ENCODE data around the gene GNG13. TPM values are rescaled to one million over a fixed set of nuclear protein-coding genes. Genes with fewer than 3 reads are reported as not detected.

Gene GNG13
- total and polyA plus RNA-seq, 2 experiments from 2014 or later, result 0.29 TPM; not detected in 1

DNA sequence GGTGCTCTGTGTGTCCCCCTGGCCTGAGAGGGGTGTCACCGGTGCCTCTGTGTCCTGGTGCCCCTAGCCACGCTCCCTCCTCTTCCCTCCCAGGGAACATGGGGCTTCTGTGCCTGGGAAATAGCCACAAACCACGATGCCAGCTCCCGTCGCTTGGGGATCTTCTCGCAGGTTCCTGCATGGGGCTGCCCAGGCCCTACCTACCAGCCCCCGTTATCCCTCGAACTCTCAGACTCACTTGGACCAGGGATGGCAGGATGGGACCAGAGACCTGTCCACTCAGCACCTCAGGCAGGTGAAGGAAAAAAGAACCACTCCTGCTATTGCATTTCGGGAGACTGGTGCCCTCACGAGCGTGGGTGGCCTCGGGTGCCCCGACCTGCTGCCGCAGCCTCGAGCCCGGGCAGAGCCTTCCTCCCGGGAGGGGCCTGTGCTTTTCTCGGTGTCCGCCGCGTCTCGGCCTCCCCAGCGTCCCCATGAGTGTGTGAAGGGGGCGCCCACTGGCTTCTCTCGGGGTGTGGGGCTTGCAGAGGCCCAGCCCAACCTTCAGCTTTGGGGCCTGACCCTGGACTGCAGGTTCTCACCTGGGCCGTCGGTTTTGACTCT lies 41.0 kb upstream of the GNG13 start (continued):
- TF ChIP-seq, protein P1, sequence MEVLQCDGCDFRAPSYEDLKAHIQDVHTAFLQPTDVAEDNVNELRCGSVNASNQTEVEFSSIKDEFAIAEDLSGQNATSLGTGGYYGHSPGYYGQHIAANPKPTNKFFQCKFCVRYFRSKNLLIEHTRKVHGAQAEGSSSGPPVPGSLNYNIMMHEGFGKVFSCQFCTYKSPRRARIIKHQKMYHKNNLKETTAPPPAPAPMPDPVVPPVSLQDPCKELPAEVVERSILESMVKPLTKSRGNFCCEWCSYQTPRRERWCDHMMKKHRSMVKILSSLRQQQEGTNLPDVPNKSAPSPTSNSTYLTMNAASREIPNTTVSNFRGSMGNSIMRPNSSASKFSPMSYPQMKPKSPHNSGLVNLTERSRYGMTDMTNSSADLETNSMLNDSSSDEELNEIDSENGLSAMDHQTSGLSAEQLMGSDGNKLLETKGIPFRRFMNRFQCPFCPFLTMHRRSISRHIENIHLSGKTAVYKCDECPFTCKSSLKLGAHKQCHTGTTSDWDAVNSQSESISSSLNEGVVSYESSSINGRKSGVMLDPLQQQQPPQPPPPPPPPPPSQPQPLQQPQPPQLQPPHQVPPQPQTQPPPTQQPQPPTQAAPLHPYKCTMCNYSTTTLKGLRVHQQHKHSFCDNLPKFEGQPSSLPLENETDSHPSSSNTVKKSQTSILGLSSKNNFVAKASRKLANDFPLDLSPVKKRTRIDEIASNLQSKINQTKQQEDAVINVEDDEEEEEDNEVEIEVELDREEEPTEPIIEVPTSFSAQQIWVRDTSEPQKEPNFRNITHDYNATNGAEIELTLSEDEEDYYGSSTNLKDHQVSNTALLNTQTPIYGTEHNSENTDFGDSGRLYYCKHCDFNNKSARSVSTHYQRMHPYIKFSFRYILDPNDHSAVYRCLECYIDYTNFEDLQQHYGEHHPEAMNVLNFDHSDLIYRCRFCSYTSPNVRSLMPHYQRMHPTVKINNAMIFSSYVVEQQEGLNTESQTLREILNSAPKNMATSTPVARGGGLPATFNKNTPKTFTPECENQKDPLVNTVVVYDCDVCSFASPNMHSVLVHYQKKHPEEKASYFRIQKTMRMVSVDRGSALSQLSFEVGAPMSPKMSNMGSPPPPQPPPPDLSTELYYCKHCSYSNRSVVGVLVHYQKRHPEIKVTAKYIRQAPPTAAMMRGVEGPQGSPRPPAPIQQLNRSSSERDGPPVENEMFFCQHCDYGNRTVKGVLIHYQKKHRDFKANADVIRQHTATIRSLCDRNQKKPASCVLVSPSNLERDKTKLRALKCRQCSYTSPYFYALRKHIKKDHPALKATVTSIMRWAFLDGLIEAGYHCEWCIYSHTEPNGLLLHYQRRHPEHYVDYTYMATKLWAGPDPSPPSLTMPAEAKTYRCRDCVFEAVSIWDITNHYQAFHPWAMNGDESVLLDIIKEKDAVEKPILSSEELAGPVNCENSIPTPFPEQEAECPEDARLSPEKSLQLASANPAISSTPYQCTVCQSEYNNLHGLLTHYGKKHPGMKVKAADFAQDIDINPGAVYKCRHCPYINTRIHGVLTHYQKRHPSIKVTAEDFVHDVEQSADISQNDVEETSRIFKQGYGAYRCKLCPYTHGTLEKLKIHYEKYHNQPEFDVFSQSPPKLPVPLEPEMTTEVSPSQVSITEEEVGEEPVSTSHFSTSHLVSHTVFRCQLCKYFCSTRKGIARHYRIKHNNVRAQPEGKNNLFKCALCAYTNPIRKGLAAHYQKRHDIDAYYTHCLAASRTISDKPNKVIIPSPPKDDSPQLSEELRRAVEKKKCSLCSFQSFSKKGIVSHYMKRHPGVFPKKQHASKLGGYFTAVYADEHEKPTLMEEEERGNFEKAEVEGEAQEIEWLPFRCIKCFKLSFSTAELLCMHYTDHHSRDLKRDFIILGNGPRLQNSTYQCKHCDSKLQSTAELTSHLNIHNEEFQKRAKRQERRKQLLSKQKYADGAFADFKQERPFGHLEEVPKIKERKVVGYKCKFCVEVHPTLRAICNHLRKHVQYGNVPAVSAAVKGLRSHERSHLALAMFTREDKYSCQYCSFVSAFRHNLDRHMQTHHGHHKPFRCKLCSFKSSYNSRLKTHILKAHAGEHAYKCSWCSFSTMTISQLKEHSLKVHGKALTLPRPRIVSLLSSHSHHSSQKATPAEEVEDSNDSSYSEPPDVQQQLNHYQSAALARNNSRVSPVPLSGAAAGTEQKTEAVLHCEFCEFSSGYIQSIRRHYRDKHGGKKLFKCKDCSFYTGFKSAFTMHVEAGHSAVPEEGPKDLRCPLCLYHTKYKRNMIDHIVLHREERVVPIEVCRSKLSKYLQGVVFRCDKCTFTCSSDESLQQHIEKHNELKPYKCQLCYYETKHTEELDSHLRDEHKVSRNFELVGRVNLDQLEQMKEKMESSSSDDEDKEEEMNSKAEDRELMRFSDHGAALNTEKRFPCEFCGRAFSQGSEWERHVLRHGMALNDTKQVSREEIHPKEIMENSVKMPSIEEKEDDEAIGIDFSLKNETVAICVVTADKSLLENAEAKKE (CRISPR knock-in tag; IDR thresholded peaks at IDR 0.05), result no peak
- TF ChIP-seq NANOG (IDR thresholded peaks at IDR 0.05; ENCODE audit: borderline replicate concordance) (no peak), STAT1 (IDR thresholded peaks at IDR 0.05; ENCODE audit: unreplicated experiment) (no peak), EZH2phosphoT487 (IDR thresholded peaks at IDR 0.05; ENCODE audit: unreplicated experiment) (no peak), JUNB (IDR thresholded peaks at IDR 0.05; ENCODE audit: unreplicated experiment) (no peak)
- TF ChIP-seq, protein P2, sequence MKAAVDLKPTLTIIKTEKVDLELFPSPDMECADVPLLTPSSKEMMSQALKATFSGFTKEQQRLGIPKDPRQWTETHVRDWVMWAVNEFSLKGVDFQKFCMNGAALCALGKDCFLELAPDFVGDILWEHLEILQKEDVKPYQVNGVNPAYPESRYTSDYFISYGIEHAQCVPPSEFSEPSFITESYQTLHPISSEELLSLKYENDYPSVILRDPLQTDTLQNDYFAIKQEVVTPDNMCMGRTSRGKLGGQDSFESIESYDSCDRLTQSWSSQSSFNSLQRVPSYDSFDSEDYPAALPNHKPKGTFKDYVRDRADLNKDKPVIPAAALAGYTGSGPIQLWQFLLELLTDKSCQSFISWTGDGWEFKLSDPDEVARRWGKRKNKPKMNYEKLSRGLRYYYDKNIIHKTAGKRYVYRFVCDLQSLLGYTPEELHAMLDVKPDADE (IDR thresholded peaks at IDR 0.05), result no peak

DNA sequence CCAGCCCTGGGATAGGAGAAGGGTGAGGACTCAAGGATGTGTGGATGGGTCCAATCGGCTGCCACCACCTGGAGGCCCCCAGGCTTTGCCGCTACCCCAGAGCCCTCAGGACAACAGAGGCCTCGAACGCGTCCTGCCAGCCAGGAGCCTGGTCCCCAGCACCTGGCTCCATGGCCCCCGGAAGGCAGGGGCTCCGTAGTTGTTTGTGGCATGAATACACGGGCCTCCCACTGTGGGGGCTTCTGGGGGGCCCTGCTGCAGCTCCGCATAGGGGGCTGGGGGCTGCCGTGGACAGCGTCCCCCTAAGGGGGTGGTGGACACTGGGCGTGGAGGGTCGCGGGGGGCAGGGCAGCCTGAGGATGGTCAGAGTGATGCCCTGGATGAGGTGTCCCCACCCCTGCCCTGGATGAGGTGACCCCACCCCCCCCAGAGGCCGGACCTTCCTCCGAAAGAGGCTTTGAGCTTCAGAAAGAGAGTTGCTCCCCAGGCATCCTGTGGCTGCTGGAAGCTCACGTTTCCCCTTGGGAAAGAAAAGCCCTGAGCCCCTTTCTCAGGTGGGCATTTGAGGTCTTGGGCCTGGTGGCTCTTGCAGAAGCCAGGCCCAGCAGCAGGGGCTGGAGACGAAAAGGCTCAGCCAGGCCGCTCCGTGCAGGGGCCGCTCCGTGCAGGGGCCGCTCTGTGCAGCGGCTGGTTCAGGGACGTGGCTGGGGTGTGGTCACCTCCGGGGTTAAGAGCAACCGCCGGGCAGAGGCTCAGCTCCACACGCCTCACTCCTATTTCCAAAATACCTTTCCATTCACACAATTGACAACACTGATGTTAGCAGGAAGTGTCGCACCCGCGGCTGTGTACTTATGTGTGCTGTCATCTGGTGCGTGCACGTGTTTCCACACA lies 40.3 kb upstream of the GNG13 start:
- Histone ChIP-seq H3K27me3 (ENCODE audit: insufficient read depth) (no peaks in the 10 kb centered on the region), H3K4me2 (no peak overlapping the region), H2AFZ (no peak overlapping the region), H3K27ac (ENCODE audit: low read depth) (no peak overlapping the region), H3K9me2 (ENCODE audit: insufficient read depth) (no peaks in the 10 kb centered on the region), H3K4me1 (ENCODE audit: insufficient read depth) (no peaks in the 10 kb centered on the region), H4K20me1 (replicated peaks; ENCODE audit: insufficient read depth) (no peaks in the 10 kb centered on the region), H3K4me3 (no peak overlapping the region), H3F3A (replicated peaks; ENCODE audit: low read depth) (peaks cover 2% of the 10 kb centered on the region; the same call in 1 of the 2 replicates), H3K36me3 (ENCODE audit: insufficient read depth) (0 out of 2 replicates have a peak, but pooled peaks cover 3% of the 10 kb centered on the region), H3K79me2 (replicated peaks; ENCODE audit: insufficient read depth) (no peaks in the 10 kb centered on the region)
- Mint-ChIP-seq H3K27me3 (ENCODE audit: insufficient read depth, low read depth, poor library complexity) (peaks cover 4% of the 10 kb centered on the region), H3K9me3 (peaks cover 18% of the 10 kb centered on the region), H3K36me3 (ENCODE audit: low read depth) (peaks cover 4% of the 10 kb centered on the region; the same call in 1 of the 3 replicates), H3K4me3 (no peak overlapping the region), H3K27ac (no peak overlapping the region), H3K4me1 (peaks cover 4% of the 10 kb centered on the region)
- no peak for DNase-seq (ENCODE audit: low spot score)
- ATAC-seq, result no peak
- TF ChIP-seq, protein P3, sequence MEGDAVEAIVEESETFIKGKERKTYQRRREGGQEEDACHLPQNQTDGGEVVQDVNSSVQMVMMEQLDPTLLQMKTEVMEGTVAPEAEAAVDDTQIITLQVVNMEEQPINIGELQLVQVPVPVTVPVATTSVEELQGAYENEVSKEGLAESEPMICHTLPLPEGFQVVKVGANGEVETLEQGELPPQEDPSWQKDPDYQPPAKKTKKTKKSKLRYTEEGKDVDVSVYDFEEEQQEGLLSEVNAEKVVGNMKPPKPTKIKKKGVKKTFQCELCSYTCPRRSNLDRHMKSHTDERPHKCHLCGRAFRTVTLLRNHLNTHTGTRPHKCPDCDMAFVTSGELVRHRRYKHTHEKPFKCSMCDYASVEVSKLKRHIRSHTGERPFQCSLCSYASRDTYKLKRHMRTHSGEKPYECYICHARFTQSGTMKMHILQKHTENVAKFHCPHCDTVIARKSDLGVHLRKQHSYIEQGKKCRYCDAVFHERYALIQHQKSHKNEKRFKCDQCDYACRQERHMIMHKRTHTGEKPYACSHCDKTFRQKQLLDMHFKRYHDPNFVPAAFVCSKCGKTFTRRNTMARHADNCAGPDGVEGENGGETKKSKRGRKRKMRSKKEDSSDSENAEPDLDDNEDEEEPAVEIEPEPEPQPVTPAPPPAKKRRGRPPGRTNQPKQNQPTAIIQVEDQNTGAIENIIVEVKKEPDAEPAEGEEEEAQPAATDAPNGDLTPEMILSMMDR (conservative IDR thresholded peaks at IDR 0.05; ENCODE audit: low read depth in 2 of 2), result no peak
- TF ChIP-seq ZNF114 (CRISPR knock-in tag; IDR thresholded peaks at IDR 0.05) (no peak), NANOG (IDR thresholded peaks at IDR 0.05; ENCODE audit: borderline replicate concordance) (no peak), EZH2phosphoT487 (IDR thresholded peaks at IDR 0.05; ENCODE audit: unreplicated experiment) (no peak)
